HG03175 (cell line): ENCODE results near the gene DBNL.
"Not testable (repeated sequence)": the region's sequence is repeated elsewhere in the genome, so short reads cannot be mapped to it uniquely, and the experiment has no call there.

Source experiments
- ATAC-seq: cut with Tn5 transposase; IDR thresholded peaks from one replicate; pipeline ENCODE4 v1.9.1; 2021; ENCODE audit warnings: mild to moderate bottlenecking, moderate library complexity; ENCODE audit not compliant: unreplicated experiment

Gene DBNL

GRCh38 chr7:44044315-44045225 is at the start of gene DBNL:
Gene DBNL (plus strand): TSS chr7:44044702. CDS start chr7:44044738, 36 bp downstream.
- ATAC-seq: peak; percentile 66

- ATAC-seq: not testable (repeated sequence)
Measured at GRCh38 chr7:43997532-43997931, 47.0 kb upstream of the DBNL start, which contains the start of gene SPDYE1. Gene SPDYE1 (plus strand): TSS chr7:43997897. CDS start chr7:43999950, 2,053 bp downstream.

- ATAC-seq: not testable (repeated sequence)
Measured at GRCh38 chr7:44012081-44012480, 32.4 kb upstream of the DBNL start.

DNA sequence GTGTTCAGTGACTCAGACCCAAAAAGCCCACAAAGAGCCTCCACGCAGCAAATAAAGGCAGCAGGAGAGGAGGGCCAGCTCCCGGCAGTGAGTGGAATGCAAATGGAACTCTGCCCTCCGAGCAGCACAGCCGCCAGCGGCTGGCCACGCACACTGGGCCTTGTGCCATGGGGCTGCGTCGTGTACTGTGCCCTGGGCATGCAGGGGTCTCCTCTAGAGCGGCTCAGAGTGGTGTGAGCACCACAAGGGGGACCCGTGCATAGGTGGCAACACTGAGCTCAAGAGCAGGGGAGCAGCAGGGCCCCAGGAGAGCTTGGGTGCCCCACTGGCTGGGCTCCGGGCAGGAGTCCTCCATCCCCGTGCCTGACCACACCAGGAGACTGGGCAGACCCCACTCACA is 29.4 kb upstream of the DBNL start:
- not testable (repeated sequence) for ATAC-seq

- peak; percentile 96 for ATAC-seq
Measured at GRCh38 chr7:44018857-44019807, 25.4 kb upstream of the DBNL start.

DNA sequence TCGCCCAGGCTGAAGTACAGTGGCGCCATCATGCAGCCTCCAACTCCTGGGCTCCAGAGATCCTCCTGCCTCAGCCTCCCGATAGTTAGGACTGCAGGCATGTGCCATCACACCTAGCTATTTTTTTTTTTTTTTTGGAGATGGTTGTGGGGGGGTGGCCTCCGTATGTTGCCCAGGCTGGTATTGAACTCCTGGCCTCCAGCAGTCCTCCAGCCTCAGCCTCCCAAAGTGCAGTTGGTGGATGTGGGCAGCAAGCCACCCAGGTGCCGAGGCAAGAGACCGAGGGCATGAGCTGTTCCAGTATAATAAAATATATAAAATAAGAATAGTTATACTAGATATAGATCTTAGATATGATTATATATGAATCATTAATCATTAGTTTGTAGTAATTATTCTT is 24.7 kb upstream of the DBNL start:
- not testable (repeated sequence) for ATAC-seq

DNA sequence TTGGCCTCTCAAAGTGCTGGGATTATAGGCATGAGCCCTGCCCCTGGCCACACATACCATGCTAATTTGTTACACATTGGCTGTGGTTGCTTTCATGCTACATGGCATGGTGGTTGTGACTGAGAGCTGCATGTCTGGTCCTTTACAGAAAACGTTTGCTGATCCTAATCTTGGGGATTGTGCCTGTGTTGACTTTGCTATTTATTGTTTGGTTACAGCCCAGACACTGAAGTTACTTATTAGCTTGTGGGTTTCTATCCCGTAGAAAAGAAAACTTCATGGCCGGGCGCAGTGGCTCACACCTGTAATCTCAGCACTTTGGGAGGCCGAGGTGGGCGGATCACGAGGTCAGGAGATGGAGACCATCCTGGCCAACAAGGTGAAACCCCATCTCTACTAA is 22.4 kb upstream of the DBNL start:
- ATAC-seq: not testable (repeated sequence)

GRCh38 chr7:44022796-44023467 is 21.6 kb upstream of the DBNL start:
- not testable (repeated sequence) for ATAC-seq

- not testable (repeated sequence) for ATAC-seq
Measured at GRCh38 chr7:44029433-44029832, 15.1 kb upstream of the DBNL start.

DNA sequence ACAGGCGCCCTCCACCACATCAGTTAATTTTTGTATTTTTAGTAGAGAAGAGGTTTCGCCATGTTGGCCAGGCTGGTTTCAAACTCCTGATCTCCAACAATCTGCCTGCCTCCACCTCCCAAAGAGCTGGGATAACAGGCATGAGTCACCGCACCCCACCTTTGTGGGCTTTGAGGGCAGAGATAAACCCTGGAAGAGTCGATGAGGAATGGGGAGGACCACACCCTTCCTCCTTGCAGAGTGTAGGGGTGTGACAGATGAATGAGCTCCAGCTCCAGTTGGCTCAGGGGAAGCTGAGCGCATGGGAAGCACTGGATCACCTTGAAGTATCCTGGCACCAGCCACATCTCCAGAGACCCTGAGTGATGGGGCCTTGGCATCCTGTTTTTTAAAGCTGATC is 14.5 kb upstream of the DBNL start:
- not testable (repeated sequence) for ATAC-seq

DNA sequence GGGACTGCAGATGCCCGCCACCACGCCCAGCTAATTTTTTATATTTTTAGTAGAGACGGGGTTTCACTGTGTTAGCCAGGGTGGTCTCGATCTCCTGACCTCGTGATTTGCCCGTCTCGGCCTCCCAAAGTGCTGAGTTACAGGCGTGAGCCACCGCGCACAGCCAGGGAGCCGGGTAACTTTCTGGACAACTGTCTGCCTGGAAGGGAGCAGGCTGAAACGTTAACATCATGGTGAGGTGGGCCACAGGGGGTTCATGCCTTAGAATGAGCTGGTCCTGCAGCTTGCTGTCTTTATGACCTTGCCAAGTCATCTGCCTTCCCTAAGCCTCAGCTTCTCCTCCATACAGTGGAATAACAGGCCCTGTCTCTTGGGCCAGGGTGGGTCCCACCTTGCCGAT is 13.2 kb upstream of the DBNL start:
- ATAC-seq: not testable (repeated sequence)

DNA sequence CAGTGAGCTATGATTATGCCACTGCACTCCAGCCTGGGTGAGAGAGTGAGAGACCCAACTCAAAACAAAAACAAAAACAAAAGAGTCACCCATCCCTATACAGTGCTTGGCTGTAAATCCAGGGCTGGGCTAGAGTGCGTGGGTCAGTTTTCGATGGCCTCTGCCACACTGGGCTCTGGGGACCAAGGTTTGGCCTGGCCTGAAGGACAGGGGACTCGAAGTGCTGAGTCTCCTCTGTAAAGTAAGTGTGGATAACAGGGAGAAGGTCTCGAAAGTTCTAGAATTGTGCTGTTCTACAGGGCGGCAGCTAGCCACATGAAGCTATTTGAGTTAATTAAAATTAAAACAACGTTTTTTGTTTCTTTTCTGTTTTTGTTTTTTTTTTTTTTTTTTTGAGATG is 12.5 kb upstream of the DBNL start:
- ATAC-seq: not testable (repeated sequence)

- not testable (repeated sequence) for ATAC-seq
Measured at GRCh38 chr7:44033971-44034844, 10.3 kb upstream of the DBNL start.

- not testable (repeated sequence) for ATAC-seq
Measured at GRCh38 chr7:44036364-44036763, 8.1 kb upstream of the DBNL start.

DNA sequence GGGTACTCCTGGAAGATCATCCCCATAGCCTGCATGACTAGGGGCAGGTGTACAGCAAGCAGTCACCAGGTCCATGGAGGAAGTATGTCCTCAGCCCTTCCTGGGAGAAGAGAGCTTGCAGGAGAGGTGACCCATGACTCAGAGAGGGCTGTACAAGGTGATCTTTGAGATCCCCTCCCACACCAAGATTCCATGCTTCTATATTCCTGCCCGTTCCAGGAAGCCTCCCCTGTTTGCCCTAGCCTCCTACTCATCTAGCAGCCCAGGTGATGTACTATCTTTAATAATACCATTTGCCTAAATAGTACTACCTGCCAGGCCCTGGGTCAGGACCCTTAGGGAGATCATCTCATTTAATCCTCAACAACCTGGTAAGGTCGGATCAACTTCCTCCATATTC is 6.6 kb upstream of the DBNL start:
- ATAC-seq: not testable (repeated sequence)

- not testable (repeated sequence) for ATAC-seq
Measured at GRCh38 chr7:44038553-44038952, 5.9 kb upstream of the DBNL start.

DNA sequence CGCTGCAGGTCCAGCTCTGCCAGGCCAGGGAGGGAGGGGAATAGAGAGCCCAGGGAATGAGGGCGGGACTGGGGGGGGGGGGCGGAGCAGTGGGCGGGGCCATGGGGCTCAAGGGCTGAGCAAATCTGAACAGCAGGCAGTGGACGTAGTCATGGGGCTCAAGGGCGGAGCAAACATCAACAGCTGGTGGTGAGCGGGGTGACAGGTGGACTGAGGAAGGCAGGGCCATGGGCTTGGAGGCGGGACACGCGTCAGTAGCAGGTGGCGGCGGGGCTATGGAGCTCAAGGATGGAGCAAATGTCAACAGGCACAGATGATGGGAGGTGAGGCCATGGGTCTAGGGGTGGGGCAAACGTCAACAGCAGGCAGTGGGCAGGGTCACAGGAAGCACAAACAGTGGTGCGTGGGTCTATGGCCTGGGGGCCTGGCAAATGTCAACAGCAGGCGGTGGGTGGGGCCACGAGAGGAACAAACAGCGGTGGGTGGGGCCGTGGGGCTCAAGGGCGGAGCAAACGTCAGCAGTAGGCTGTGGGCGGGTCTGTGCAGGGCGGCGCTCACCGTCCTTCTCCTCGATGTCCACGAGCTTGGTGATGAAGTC is 5.4 kb upstream of the DBNL start:
- peak; percentile 64 for ATAC-seq

DNA sequence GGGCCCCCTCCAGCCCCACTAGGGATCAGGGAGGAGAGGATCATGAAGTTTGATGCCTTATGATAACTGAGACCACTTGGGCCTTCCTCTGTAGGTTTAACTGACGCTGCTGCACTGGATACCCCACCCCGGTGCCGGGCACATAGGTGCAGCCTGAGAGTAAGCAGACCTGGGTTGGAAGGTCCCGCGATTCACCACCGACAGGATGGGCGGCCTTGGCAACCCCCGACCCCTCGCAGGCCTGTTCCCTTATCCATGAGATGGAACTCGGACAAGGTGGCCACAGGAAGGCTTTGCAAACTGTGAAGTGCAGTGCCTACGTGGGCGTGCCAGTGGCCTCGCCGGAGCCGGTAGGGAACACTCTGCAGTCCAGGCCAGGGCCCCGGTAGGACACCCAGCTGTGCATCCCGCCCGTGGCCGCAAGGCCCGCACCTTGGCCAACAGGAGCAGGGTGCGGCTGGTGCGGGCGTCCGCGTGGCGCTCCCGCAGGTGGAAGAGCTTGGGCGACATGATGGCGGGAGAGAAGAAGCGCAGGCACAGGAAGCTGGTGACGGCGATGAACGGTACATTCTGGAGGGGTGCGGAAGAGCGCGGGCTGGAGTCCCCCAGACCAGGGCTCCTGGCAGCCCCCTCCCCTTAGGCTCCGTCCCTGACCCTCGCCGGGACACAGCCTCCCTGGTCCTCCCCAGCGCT is 4.6 kb upstream of the DBNL start:
- peak; percentile 17 for ATAC-seq

DNA sequence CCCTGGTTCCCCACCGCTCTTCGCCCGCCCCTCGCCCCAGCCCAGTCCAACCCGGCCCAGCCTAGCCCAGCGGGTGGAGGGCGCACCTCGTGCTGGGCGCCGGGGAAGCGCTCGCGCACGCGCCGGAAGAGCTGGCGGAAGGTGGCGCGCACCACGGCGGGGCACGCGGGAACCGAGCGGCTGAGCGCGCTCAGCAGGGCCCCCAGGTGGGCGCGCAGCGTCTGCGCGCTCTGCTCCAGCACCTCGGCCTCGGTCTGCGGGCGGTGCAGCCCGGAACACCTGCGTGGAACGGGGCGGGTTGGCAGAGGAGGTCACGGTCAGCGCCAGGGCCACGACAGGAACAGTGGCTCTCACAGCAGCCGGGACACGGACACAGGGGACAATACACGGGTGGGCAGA is 4.0 kb upstream of the DBNL start:
- peak; percentile 39 for ATAC-seq
